K562 (cell line): ENCODE measurements around the gene HES3. TPM values are rescaled to one million over a fixed set of nuclear protein-coding genes. Genes with fewer than 3 reads are reported as not detected.

Source experiments
- BCL6 ChIP-seq: fragments of 250-450 bp; sonication (Bioruptor Pico); IDR thresholded peaks from 2 replicates; pipeline ENCODE4 v1.4.0; 2020
- CBX8 ChIP-seq: fragments of 200-600 bp; sonication (generic); IDR thresholded peaks from 2 replicates; pipeline ENCODE4 v1.6.1; 2012; ENCODE audit warnings: borderline replicate concordance, mixed run types, low read depth, mild to moderate bottlenecking, moderate library complexity, mixed read lengths, low read length, control low read depth, inconsistent platforms; ENCODE audit not compliant: poor library complexity, severe bottlenecking; ENCODE audit errors: extremely low read depth
- CEBPG ChIP-seq, 3 experiments: fragments of 200-800 bp in 1 of 3; sonication (Bioruptor generic) in 1 of 3; sonication (generic) in 1 of 3; formaldehyde crosslinking in 1 of 3; IDR thresholded peaks in 2 of 3; conservative IDR thresholded peaks in 1 of 3; 2 replicates each; pipeline versions ENCODE4 v1.6.1 to v1.8.0; 2016 to 2022; ENCODE audit warnings: missing compliant biosample characterization in 2 of 3, missing genetic modification characterization in 2 of 3, mild to moderate bottlenecking in 1 of 3, missing genetic modification reagents in 1 of 3
- FOS ChIP-seq: IDR thresholded peaks from 3 replicates; pipeline ENCODE4 v1.6.1; 2011; ENCODE audit not compliant: insufficient read length; ENCODE audit errors: extremely low read depth
- HDAC6 ChIP-seq: IDR thresholded peaks from 2 replicates; pipeline ENCODE4 v1.6.1; 2012; ENCODE audit warnings: low read depth, mild to moderate bottlenecking, control low read depth, inconsistent platforms, low read length, moderate library complexity
- MTA3 ChIP-seq: fragments of 450-650 bp; formaldehyde crosslinking; IDR thresholded peaks from 2 replicates; pipeline ENCODE4 v1.6.1; 2017; ENCODE audit warnings: mild to moderate bottlenecking, borderline replicate concordance
- NR2C1 ChIP-seq, 2 experiments: fragments of 450-650 bp; IDR thresholded peaks; 2 replicates each; pipeline ENCODE4 v1.6.1; 2017; ENCODE audit warnings: mild to moderate bottlenecking in 2 of 2, antibody characterized with exemption in 1 of 2, inconsistent platforms in 1 of 2, missing compliant biosample characterization in 1 of 2, missing genetic modification characterization in 1 of 2
- PTTG1 ChIP-seq: fragments of 450-650 bp; IDR thresholded peaks from 2 replicates; pipeline ENCODE4 v1.6.1; 2016; ENCODE audit warnings: low read depth, mild to moderate bottlenecking, missing genetic modification characterization, missing compliant biosample characterization
- TEAD4 ChIP-seq, 2 experiments: sonication (generic) in 1 of 2; formaldehyde crosslinking in 1 of 2; IDR thresholded peaks; 2 replicates each; pipeline versions ENCODE4 v1.6.1 to v1.8.0; 2012 to 2022; ENCODE audit warnings: borderline replicate concordance in 1 of 2, inconsistent platforms in 1 of 2, low read length in 1 of 2, mild to moderate bottlenecking in 1 of 2, missing genetic modification reagents in 1 of 2
- ZBED1 ChIP-seq: IDR thresholded peaks from 2 replicates; pipeline ENCODE4 v1.6.1; 2014
- polyA plus RNA-seq, 8 experiments: library from polyadenylated mRNA; depleted of rRNA in 4 of 8; stranded (reverse) in 5 of 8; unstranded in 3 of 8; fragments of >200 nt; fragmentation: Nextera tagmentation in 2 of 8; fragmentation: Illumina TruSeq in 1 of 8; extraction: Ambion mirVana in 2 of 8; extraction: Trizol in 1 of 8; gene quantifications; 2 replicates each; pipeline versions ENCODE4 v1.2.1 to v1.2.3, GENCODE V29; 2011 to 2014; ENCODE audit warnings: inconsistent platforms in 1 of 8, missing spikeins in 1 of 8
- total RNA-seq, 7 experiments: library from RNA; depleted of rRNA in 6 of 7; stranded (reverse); fragments of >200 nt in 6 of 7; fragmentation: Illumina TruSeq in 2 of 7; extraction: Trizol in 2 of 7; gene quantifications; 2 replicates each; pipeline versions ENCODE4 v1.2.1 to v1.2.3, GENCODE V29; 2011 to 2021; ENCODE audit warnings: low replicate concordance in 1 of 7
- TF ChIP-seq, protein P1 (sequence below): sonication (generic); formaldehyde crosslinking; IDR thresholded peaks from 2 replicates; pipeline ENCODE4 v1.8.0; 2022; ENCODE audit warnings: mild to moderate bottlenecking, missing genetic modification reagents
- TF ChIP-seq, protein P2 (sequence below): sonication (generic); formaldehyde crosslinking; IDR thresholded peaks from 2 replicates; pipeline ENCODE4 v1.8.1; 2023; ENCODE audit warnings: mild to moderate bottlenecking, missing genetic modification reagents
- TF ChIP-seq, protein P3 (sequence below): fragments of 250-450 bp; sonication (Bioruptor Pico); IDR thresholded peaks from 2 replicates; pipeline ENCODE4 v1.9.0; 2021; ENCODE audit warnings: mild to moderate bottlenecking, inconsistent platforms
- TF ChIP-seq, protein P4 (sequence below): sonication (generic); formaldehyde crosslinking; IDR thresholded peaks from 2 replicates; pipeline ENCODE4 v1.8.1; 2023; ENCODE audit warnings: missing genetic modification reagents, mild to moderate bottlenecking, borderline replicate concordance

Gene HES3
- total and polyA plus RNA-seq, 9 of the 15 experiments (the other 6 are each of a cell fraction or from before 2014, with no cell fraction given) = not detected

DNA sequence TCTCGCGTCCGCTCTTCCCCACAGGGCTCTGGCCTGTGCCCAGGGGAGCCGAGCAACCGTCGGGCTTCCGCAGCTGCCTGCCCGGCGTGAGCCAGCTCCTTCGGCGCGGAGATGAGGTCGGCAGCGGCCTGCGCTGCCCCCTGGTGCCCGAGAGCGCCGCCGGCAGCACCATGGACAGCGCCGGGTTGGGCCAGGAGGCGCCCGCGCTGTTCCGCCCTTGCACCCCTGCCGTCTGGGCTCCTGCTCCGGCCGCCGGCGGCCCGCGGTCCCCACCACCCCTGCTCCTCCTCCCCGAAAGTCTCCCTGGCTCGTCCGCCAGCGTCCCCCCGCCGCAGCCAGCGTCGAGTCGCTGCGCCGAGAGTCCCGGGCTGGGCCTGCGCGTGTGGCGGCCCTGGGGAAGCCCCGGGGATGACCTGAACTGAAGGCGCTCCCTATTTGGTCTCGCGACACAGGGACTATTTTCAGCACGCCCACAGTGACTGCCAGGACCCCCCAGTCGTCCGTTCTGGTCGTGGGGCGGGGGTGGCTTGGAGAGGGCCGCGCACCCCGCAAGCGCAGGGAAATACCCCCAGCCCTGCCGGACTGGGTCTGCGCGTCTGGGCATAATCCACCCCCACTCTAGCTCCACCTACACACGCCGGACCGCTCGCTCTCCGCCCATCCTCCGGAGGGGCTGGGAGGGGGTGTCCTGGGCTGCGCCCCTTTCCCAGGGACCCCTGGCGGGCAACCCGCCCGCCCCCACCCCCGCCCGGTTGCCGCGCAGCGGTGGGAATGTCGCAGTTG, 1.3 kb downstream of the HES3 start (continued):
- TF ChIP-seq TEAD4 (IDR thresholded peaks at IDR 0.05; ENCODE audit: low read length) (no peak), TEAD4 (CRISPR knock-in tag; IDR thresholded peaks at IDR 0.05; ENCODE audit: borderline replicate concordance) (peak; percentile 92), FOS (no peak), MTA3 (peak; percentile 33; the same call in 1 of the 2 replicates), ZBED1 (no peak), NR2C1 (IDR thresholded peaks at IDR 0.05) (no peak), NR2C1 (tag; IDR thresholded peaks at IDR 0.05) (no peak), CBX8 (no peak), PTTG1 (no peak), HDAC6 (no peak), CEBPG (CRISPR knock-in tag; IDR thresholded peaks at IDR 0.05) (peak; percentile 54; the same call in 1 of the 2 replicates), CEBPG (tag; conservative IDR thresholded peaks at IDR 0.05 in 1 of 2, IDR thresholded peaks at IDR 0.05 in 1 of 2) (no peak), BCL6 (CRISPR knock-in tag) (0 out of 2 replicates have a peak, but pooled peaks have one; percentile 15)
- TF ChIP-seq, protein P1, sequence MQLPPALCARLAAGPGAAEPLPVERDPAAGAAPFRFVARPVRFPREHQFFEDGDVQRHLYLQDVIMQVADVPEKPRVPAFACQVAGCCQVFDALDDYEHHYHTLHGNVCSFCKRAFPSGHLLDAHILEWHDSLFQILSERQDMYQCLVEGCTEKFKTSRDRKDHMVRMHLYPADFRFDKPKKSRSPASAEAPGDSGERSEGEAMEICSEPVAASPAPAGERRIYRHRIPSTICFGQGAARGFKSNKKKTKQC (CRISPR knock-in tag) = peak; percentile 100
- TF ChIP-seq, protein P2, sequence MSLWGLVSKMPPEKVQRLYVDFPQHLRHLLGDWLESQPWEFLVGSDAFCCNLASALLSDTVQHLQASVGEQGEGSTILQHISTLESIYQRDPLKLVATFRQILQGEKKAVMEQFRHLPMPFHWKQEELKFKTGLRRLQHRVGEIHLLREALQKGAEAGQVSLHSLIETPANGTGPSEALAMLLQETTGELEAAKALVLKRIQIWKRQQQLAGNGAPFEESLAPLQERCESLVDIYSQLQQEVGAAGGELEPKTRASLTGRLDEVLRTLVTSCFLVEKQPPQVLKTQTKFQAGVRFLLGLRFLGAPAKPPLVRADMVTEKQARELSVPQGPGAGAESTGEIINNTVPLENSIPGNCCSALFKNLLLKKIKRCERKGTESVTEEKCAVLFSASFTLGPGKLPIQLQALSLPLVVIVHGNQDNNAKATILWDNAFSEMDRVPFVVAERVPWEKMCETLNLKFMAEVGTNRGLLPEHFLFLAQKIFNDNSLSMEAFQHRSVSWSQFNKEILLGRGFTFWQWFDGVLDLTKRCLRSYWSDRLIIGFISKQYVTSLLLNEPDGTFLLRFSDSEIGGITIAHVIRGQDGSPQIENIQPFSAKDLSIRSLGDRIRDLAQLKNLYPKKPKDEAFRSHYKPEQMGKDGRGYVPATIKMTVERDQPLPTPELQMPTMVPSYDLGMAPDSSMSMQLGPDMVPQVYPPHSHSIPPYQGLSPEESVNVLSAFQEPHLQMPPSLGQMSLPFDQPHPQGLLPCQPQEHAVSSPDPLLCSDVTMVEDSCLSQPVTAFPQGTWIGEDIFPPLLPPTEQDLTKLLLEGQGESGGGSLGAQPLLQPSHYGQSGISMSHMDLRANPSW = peak; percentile 88; the same call in 1 of the 2 replicates
- TF ChIP-seq, protein P3, sequence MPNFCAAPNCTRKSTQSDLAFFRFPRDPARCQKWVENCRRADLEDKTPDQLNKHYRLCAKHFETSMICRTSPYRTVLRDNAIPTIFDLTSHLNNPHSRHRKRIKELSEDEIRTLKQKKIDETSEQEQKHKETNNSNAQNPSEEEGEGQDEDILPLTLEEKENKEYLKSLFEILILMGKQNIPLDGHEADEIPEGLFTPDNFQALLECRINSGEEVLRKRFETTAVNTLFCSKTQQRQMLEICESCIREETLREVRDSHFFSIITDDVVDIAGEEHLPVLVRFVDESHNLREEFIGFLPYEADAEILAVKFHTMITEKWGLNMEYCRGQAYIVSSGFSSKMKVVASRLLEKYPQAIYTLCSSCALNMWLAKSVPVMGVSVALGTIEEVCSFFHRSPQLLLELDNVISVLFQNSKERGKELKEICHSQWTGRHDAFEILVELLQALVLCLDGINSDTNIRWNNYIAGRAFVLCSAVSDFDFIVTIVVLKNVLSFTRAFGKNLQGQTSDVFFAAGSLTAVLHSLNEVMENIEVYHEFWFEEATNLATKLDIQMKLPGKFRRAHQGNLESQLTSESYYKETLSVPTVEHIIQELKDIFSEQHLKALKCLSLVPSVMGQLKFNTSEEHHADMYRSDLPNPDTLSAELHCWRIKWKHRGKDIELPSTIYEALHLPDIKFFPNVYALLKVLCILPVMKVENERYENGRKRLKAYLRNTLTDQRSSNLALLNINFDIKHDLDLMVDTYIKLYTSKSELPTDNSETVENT (CRISPR knock-in tag) = peak; percentile 49; the same call in 1 of the 2 replicates
- TF ChIP-seq, protein P4, sequence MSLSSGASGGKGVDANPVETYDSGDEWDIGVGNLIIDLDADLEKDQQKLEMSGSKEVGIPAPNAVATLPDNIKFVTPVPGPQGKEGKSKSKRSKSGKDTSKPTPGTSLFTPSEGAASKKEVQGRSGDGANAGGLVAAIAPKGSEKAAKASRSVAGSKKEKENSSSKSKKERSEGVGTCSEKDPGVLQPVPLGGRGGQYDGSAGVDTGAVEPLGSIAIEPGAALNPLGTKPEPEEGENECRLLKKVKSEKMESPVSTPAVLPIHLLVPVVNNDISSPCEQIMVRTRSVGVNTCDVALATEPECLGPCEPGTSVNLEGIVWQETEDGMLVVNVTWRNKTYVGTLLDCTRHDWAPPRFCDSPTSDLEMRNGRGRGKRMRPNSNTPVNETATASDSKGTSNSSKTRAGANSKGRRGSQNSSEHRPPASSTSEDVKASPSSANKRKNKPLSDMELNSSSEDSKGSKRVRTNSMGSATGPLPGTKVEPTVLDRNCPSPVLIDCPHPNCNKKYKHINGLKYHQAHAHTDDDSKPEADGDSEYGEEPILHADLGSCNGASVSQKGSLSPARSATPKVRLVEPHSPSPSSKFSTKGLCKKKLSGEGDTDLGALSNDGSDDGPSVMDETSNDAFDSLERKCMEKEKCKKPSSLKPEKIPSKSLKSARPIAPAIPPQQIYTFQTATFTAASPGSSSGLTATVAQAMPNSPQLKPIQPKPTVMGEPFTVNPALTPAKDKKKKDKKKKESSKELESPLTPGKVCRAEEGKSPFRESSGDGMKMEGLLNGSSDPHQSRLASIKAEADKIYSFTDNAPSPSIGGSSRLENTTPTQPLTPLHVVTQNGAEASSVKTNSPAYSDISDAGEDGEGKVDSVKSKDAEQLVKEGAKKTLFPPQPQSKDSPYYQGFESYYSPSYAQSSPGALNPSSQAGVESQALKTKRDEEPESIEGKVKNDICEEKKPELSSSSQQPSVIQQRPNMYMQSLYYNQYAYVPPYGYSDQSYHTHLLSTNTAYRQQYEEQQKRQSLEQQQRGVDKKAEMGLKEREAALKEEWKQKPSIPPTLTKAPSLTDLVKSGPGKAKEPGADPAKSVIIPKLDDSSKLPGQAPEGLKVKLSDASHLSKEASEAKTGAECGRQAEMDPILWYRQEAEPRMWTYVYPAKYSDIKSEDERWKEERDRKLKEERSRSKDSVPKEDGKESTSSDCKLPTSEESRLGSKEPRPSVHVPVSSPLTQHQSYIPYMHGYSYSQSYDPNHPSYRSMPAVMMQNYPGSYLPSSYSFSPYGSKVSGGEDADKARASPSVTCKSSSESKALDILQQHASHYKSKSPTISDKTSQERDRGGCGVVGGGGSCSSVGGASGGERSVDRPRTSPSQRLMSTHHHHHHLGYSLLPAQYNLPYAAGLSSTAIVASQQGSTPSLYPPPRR = peak; percentile 89; the same call in 1 of the 2 replicates
